OCI-LY1 (cell line): ENCODE data around the gene EMILIN1.

ENCODE experiments used
- H2AFZ ChIP-seq: fragments of 200-600 bp; sonication (generic), shearing (Covaris generic); 2 replicates; pipeline ENCODE4 v1.6.0; 2014; ENCODE audit warnings: antibody characterized with exemption, mild to moderate bottlenecking, low read length
- H3F3A ChIP-seq: fragments of 200-600 bp; sonication (generic), shearing (Covaris generic); 2 replicates; pipeline ENCODE4 v1.6.0; 2014; ENCODE audit warnings: mild to moderate bottlenecking, antibody characterized with exemption, low read length, moderate library complexity; ENCODE audit not compliant: insufficient read depth
- H3K27ac ChIP-seq: fragments of 200-600 bp; sonication (generic); 2 replicates; pipeline ENCODE4 v1.5.1; 2014; ENCODE audit warnings: low read length, mixed run types, mild to moderate bottlenecking, low read depth; ENCODE audit not compliant: poor library complexity, severe bottlenecking
- H3K27me3 ChIP-seq: fragments of 200-600 bp; sonication (generic); 2 replicates; pipeline ENCODE4 v1.6.0; 2014; ENCODE audit warnings: antibody characterized with exemption, mild to moderate bottlenecking, low read length, moderate library complexity; ENCODE audit not compliant: insufficient read depth
- H3K36me3 ChIP-seq: fragments of 200-600 bp; sonication (generic); 2 replicates; pipeline ENCODE4 v1.6.1; 2014; ENCODE audit warnings: mild to moderate bottlenecking, antibody characterized with exemption, low read length, moderate library complexity, mixed read lengths; ENCODE audit not compliant: insufficient read depth
- H3K4me1 ChIP-seq: fragments of 200-600 bp; sonication (generic); 2 replicates; pipeline ENCODE4 v1.5.1; 2014; ENCODE audit warnings: mild to moderate bottlenecking, low read length, moderate library complexity; ENCODE audit not compliant: insufficient read depth, severe bottlenecking
- H3K4me2 ChIP-seq: fragments of 200-600 bp; sonication (generic), shearing (Covaris generic); 2 replicates; pipeline ENCODE4 v1.6.1; 2014; ENCODE audit warnings: low read length
- H3K4me3 ChIP-seq: fragments of 200-600 bp; sonication (generic); 2 replicates; pipeline ENCODE4 v1.5.1; 2014; ENCODE audit warnings: low read length, low read depth, mild to moderate bottlenecking, mixed read lengths; ENCODE audit not compliant: poor library complexity, severe bottlenecking
- H3K79me2 ChIP-seq: fragments of 200-600 bp; shearing (Covaris generic); 2 replicates; pipeline ENCODE4 v1.6.1; 2016; ENCODE audit warnings: mixed run types, low read length, mixed read lengths; ENCODE audit not compliant: insufficient read depth
- H3K9ac ChIP-seq: fragments of 200-600 bp; sonication (generic), shearing (Covaris generic); 2 replicates; pipeline ENCODE4 v1.6.1; 2014; ENCODE audit warnings: mild to moderate bottlenecking, low read length, mixed read lengths
- H3K9me2 ChIP-seq: fragments of 200-600 bp; sonication (generic), shearing (Covaris generic); 2 replicates; pipeline ENCODE4 v1.6.1; 2014; ENCODE audit warnings: low read depth, mild to moderate bottlenecking, low read length, mixed read lengths
- H3K9me3 ChIP-seq: fragments of 200-600 bp; shearing (Covaris generic); 2 replicates; pipeline ENCODE4 v1.6.1; 2014; ENCODE audit warnings: low read length, mixed read lengths
- H4K20me1 ChIP-seq: fragments of 200-600 bp; sonication (generic), shearing (Covaris generic); 2 replicates; pipeline ENCODE4 v1.6.0; 2016; ENCODE audit warnings: mild to moderate bottlenecking, low read length; ENCODE audit not compliant: insufficient read depth
- EZH2 ChIP-seq: fragments of 200-600 bp; sonication (generic), shearing (Covaris generic); IDR thresholded peaks from 2 replicates; pipeline ENCODE4 v1.8.0; 2017; ENCODE audit warnings: borderline replicate concordance, mixed run types, mild to moderate bottlenecking, antibody characterized with exemption, low read length, moderate library complexity, mixed read lengths
- TF ChIP-seq, protein P1 (sequence below): fragments of 200-600 bp; sonication (generic), shearing (Covaris generic); IDR thresholded peaks from 2 replicates; pipeline ENCODE4 v1.5.1; 2017; ENCODE audit warnings: mild to moderate bottlenecking, antibody characterized with exemption, low read length, moderate library complexity, mixed read lengths

The EMILIN1 gene

DNA sequence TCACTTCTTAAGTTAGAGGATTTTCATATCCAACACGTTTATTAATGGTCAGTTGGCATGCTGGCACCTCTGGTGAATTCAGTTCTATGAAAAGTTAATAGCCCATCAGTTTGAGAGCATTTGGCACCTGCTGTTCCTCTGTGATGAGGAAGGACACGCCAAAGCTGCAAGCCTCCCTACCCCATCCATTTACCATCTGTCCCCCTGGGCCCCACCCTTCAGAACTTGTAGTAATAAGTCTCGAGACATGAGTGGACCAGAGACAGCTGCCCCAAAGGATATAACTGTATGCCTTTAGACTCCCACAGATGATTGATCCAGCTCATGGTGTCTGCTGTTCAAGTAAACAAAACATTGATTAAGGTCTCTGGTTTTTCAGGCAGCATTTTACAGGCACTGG lies 13.3 kb upstream of the EMILIN1 start:
- Histone ChIP-seq H3K79me2 (peaks cover 5% of the 10 kb centered on the region; the same call in 1 of the 2 replicates), H3K4me1 (peaks cover 7% of the 10 kb centered on the region), H2AFZ (no peak overlapping the region), H4K20me1 (no peaks in the 10 kb centered on the region), H3F3A (no peaks in the 10 kb centered on the region), H3K27ac (no peak overlapping the region), H3K36me3 (peaks cover 52% of the 10 kb centered on the region), H3K27me3 (no peaks in the 10 kb centered on the region), H3K4me3 (no peak overlapping the region), H3K9me2 (no peaks in the 10 kb centered on the region), H3K9ac (no peak overlapping the region), H3K4me2 (no peak overlapping the region), H3K9me3 (no peaks in the 10 kb centered on the region)
- TF ChIP-seq EZH2: no peak
- TF ChIP-seq, protein P1, sequence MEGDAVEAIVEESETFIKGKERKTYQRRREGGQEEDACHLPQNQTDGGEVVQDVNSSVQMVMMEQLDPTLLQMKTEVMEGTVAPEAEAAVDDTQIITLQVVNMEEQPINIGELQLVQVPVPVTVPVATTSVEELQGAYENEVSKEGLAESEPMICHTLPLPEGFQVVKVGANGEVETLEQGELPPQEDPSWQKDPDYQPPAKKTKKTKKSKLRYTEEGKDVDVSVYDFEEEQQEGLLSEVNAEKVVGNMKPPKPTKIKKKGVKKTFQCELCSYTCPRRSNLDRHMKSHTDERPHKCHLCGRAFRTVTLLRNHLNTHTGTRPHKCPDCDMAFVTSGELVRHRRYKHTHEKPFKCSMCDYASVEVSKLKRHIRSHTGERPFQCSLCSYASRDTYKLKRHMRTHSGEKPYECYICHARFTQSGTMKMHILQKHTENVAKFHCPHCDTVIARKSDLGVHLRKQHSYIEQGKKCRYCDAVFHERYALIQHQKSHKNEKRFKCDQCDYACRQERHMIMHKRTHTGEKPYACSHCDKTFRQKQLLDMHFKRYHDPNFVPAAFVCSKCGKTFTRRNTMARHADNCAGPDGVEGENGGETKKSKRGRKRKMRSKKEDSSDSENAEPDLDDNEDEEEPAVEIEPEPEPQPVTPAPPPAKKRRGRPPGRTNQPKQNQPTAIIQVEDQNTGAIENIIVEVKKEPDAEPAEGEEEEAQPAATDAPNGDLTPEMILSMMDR: no peak

DNA sequence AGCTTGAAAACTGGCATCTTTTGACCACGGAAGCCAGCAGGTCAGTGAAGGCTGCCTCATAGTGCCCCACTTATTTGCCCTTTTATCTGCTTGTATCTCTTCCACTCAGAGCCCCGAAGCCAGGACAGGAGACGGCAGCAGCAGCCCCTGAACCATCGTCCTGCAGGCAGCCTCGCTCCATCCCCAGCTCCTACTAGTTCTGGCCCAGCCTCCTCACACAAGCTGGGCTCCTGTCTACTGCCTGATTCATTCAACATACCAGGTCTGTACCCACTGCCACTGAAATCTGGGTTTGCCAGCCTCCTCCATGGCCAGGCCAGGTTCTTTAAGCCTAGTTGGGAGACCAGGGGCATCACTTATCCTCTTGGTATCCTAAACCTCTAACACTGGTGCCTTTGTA lies 11.0 kb upstream of the EMILIN1 start:
- TF ChIP-seq EZH2: no peak
- TF ChIP-seq, protein P1: no peak

DNA sequence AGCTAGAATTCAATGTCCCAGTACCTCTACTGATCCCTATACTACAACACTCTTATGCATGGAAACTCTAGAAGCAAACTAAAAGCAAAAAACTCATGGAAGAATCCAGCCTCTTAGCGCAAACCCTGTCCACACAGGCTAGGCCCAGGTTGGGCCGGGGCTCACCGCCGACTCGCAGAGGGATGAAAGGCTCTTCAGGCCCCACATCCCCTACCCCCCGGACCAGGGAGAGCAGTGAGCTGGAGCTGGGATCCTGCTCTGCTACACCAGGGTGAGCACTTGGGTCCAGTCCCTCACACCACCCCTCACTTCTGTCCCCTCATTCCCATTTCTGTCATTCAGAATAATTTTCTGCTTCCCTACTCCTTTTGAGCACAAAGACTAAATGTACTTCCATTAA lies 9.0 kb upstream of the EMILIN1 start:
- Histone ChIP-seq H3K27ac (no peak overlapping the region), H2AFZ (no peak overlapping the region), H3K4me3 (no peak overlapping the region), H3K9me3 (no peaks in the 10 kb centered on the region), H3K4me2 (no peak overlapping the region), H3K27me3 (no peaks in the 10 kb centered on the region), H3K36me3 (peaks cover 48% of the 10 kb centered on the region), H4K20me1 (no peaks in the 10 kb centered on the region), H3K79me2 (peaks cover 13% of the 10 kb centered on the region; the same call in 1 of the 2 replicates), H3K4me1 (peaks cover 34% of the 10 kb centered on the region), H3F3A (no peaks in the 10 kb centered on the region), H3K9ac (no peak overlapping the region), H3K9me2 (no peaks in the 10 kb centered on the region)
- TF ChIP-seq, protein P1: no peak
- no peak for TF ChIP-seq EZH2

More for the DNA sequence above, 11.0 kb upstream of the EMILIN1 start:
- Histone ChIP-seq H3K36me3 (peaks cover 53% of the 10 kb centered on the region), H4K20me1 (no peaks in the 10 kb centered on the region), H3K9me3 (no peaks in the 10 kb centered on the region), H3K4me1 (peaks cover 23% of the 10 kb centered on the region), H3K79me2 (peaks cover 13% of the 10 kb centered on the region; the same call in 1 of the 2 replicates), H3K9me2 (no peaks in the 10 kb centered on the region), H3K9ac (no peak overlapping the region), H2AFZ (no peak overlapping the region), H3K27me3 (no peaks in the 10 kb centered on the region), H3F3A (no peaks in the 10 kb centered on the region), H3K4me3 (no peak overlapping the region), H3K27ac (no peak overlapping the region), H3K4me2 (no peak overlapping the region)
